IPS DF 4.7 (cell line): ENCODE data around the gene TBX21.

Experiments used
- DNase-seq: peaks from one replicate; pipeline ENCODE4 v3.0.0-alpha.2; 2013; ENCODE audit warnings: low spot score; ENCODE audit errors: extremely low read depth

The TBX21 gene

GRCh38 chr17:47733047-47733673, at the start of gene TBX21:
TBX21 (plus strand) TSS chr17:47733236; CDS start chr17:47733455, 219 bp downstream.
- no peak for DNase-seq

GRCh38 chr17:47684025-47684424, 49.0 kb upstream of the TBX21 start:
- DNase-seq, result no peak

GRCh38 chr17:47684535-47685193, 48.4 kb upstream of the TBX21 start:
- no peak for DNase-seq

GRCh38 chr17:47685556-47686275, 47.3 kb upstream of the TBX21 start:
- DNase-seq, result no peak

GRCh38 chr17:47686276-47686635, 46.8 kb upstream of the TBX21 start:
- DNase-seq, result no peak

- no peak for DNase-seq
Observed at GRCh38 chr17:47686664-47687327, 46.2 kb upstream of the TBX21 start.

GRCh38 chr17:47687328-47687690, 45.7 kb upstream of the TBX21 start:
- DNase-seq, result no peak

- DNase-seq, result no peak
Observed at GRCh38 chr17:47687748-47688147, 45.3 kb upstream of the TBX21 start.

GRCh38 chr17:47690121-47690520, 42.9 kb upstream of the TBX21 start:
- no peak for DNase-seq

GRCh38 chr17:47692137-47692894, 40.7 kb upstream of the TBX21 start:
- DNase-seq, result no peak

GRCh38 chr17:47692895-47693730, 39.9 kb upstream of the TBX21 start:
- DNase-seq, result no peak

GRCh38 chr17:47693731-47694580, 39.1 kb upstream of the TBX21 start, which contains the start of gene TBKBP1:
TBKBP1 (plus strand) TSS chr17:47694161; CDS start chr17:47696113, 1,952 bp downstream.
- no peak for DNase-seq

- no peak for DNase-seq
Observed at GRCh38 chr17:47694581-47695428, 38.2 kb upstream of the TBX21 start.

- DNase-seq, result no peak
Observed at GRCh38 chr17:47695429-47696376, 37.3 kb upstream of the TBX21 start.

GRCh38 chr17:47696717-47697642, 36.1 kb upstream of the TBX21 start:
- DNase-seq, result no peak
